Measurements from ENCODE around the gene DUS2. TPM values are rescaled to one million over a fixed set of nuclear protein-coding genes. Genes with fewer than 3 reads are reported as not detected.

Gene DUS2
- total RNA-seq, 2 experiments from 2014 or later, result 19.9 to 32.4 TPM

DNA sequence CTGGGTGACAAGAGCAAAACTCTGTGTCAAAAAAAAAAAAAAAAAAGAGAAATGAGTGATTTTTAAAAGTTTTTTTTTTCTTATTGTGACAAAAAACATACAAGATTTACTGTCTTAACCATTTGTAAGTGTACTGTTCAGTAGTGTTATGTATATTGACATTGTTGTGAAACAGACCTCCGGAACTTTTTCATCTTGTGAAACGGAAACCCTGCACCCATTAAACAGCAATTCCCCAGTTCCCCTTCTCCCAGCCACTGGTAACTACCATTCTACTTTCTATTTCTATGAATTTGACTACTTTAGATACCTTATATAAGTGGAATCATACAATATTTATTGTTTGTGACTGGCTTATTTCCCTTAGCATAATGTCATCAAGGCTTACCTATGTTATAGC, 18.7 kb downstream of the DUS2 start:
- Histone ChIP-seq H2AFZ (ENCODE audit: low read length) (no peak overlapping the region), H3K4me3 (ENCODE audit: low read depth, low read length, poor library complexity, severe bottlenecking) (no peak overlapping the region), H3K27ac (ENCODE audit: low read depth, low read length, poor library complexity, severe bottlenecking) (no peak overlapping the region), H4K20me1 (ENCODE audit: insufficient read depth, low read length) (0 out of 2 replicates have a peak, but pooled peaks cover 4% of the 10 kb centered on the region), H3K79me2 (ENCODE audit: insufficient read depth, low read depth, low read length) (no peaks in the 10 kb centered on the region), H3K9me2 (ENCODE audit: insufficient read depth, low read length) (no peaks in the 10 kb centered on the region), H3K9me3 (ENCODE audit: low read length) (no peaks in the 10 kb centered on the region), H3K4me1 (ENCODE audit: insufficient read depth, low read length, poor library complexity, severe bottlenecking) (peaks cover 35% of the 10 kb centered on the region), H3K36me3 (ENCODE audit: insufficient read depth, low read length) (peaks cover 31% of the 10 kb centered on the region), H3K4me2 (ENCODE audit: low read length) (no peak overlapping the region)
- TF ChIP-seq, protein P1, sequence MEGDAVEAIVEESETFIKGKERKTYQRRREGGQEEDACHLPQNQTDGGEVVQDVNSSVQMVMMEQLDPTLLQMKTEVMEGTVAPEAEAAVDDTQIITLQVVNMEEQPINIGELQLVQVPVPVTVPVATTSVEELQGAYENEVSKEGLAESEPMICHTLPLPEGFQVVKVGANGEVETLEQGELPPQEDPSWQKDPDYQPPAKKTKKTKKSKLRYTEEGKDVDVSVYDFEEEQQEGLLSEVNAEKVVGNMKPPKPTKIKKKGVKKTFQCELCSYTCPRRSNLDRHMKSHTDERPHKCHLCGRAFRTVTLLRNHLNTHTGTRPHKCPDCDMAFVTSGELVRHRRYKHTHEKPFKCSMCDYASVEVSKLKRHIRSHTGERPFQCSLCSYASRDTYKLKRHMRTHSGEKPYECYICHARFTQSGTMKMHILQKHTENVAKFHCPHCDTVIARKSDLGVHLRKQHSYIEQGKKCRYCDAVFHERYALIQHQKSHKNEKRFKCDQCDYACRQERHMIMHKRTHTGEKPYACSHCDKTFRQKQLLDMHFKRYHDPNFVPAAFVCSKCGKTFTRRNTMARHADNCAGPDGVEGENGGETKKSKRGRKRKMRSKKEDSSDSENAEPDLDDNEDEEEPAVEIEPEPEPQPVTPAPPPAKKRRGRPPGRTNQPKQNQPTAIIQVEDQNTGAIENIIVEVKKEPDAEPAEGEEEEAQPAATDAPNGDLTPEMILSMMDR (conservative IDR thresholded peaks at IDR 0.05; ENCODE audit: low read length), result no peak
- TF ChIP-seq EZH2phosphoT487 (IDR thresholded peaks at IDR 0.05; ENCODE audit: borderline replicate concordance, low read depth, low read length), result no peak
- CTCF ChIA-PET (ENCODE audit: unreplicated experiment), result no interaction called here
- intact Hi-C loops (cut with micrococcal nuclease; ENCODE audit: unreplicated experiment), result loop anchor here (2.0 to 10.0 kb wide), 3 partner anchors 73 to 367 kb away; partner anchors contain the start of genes PSMB10 and SLC12A4
- no TSS peak for BruUV-seq (replicated peaks)
- POLR2A ChIA-PET, result interaction anchor here (0.6 to 1.3 kb wide), 3 partner anchors 15 to 225 kb away, joined by 3 to 4 read pairs (median 3); no protein-coding TSS in a partner anchor
- no peak for DNase-seq (ENCODE audit: low spot score)

DNA sequence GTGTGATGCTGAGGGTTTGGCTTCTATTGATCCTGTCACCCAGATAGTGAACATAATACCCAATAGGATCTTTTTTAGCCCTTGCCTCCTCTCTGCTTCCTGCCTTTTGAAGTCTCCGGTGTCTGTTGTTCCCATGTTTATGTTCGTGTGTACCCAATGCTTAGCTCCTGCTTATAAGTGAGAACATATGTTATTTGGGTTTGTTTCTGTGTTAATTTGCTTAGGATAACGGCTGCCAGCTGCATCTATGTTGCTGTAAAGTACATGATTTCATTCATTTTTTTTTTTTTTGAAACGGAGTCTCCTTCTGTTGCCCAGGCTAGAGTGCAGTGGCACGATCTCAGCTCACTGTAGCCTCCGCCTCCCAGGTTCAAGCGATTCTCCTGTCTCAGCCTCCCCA, 23.0 kb downstream of the DUS2 start:
- Histone ChIP-seq H3K36me3 (ENCODE audit: insufficient read depth, low read length) (peaks cover 56% of the 10 kb centered on the region), H3K79me2 (ENCODE audit: insufficient read depth, low read depth, low read length) (no peaks in the 10 kb centered on the region), H4K20me1 (ENCODE audit: insufficient read depth, low read length) (0 out of 2 replicates have a peak, but pooled peaks cover 2% of the 10 kb centered on the region), H2AFZ (ENCODE audit: low read length) (no peak overlapping the region), H3K27ac (ENCODE audit: low read depth, low read length, poor library complexity, severe bottlenecking) (no peak overlapping the region), H3K4me2 (ENCODE audit: low read length) (no peak overlapping the region), H3K4me1 (ENCODE audit: insufficient read depth, low read length, poor library complexity, severe bottlenecking) (no peaks in the 10 kb centered on the region), H3K9me2 (ENCODE audit: insufficient read depth, low read length) (no peaks in the 10 kb centered on the region), H3K4me3 (ENCODE audit: low read depth, low read length, poor library complexity, severe bottlenecking) (no peak overlapping the region), H3K9me3 (ENCODE audit: low read length) (no peaks in the 10 kb centered on the region)
- ChIA-PET POLR2A (interaction anchor here (0.8 kb wide), 1 partner anchor 152 kb away, joined by 3 read pairs; no protein-coding TSS in a partner anchor), CTCF (ENCODE audit: unreplicated experiment) (no interaction called here)
- no peak for DNase-seq (ENCODE audit: low spot score)
- intact Hi-C loops (cut with micrococcal nuclease; ENCODE audit: unreplicated experiment), result loop anchor here (10.0 kb wide), 1 partner anchor 371 kb away; no protein-coding TSS in a partner anchor
- TF ChIP-seq, protein P1 (conservative IDR thresholded peaks at IDR 0.05; ENCODE audit: low read length), result no peak
- no peak for TF ChIP-seq EZH2phosphoT487 (IDR thresholded peaks at IDR 0.05; ENCODE audit: borderline replicate concordance, low read depth, low read length)
- BruUV-seq (replicated peaks), result no TSS peak

- ChIA-PET POLR2A (interaction anchor here (0.5 kb wide), 1 partner anchor 17 kb away, joined by 3 read pairs; no protein-coding TSS in a partner anchor), CTCF (ENCODE audit: unreplicated experiment) (no interaction called here)
- Histone ChIP-seq H3K9me3 (ENCODE audit: low read length) (no peaks in the 10 kb centered on the region), H3K9me2 (ENCODE audit: insufficient read depth, low read length) (no peaks in the 10 kb centered on the region), H3K36me3 (ENCODE audit: insufficient read depth, low read length) (peaks cover 58% of the 10 kb centered on the region), H3K27ac (ENCODE audit: low read depth, low read length, poor library complexity, severe bottlenecking) (no peak overlapping the region), H4K20me1 (ENCODE audit: insufficient read depth, low read length) (no peaks in the 10 kb centered on the region), H2AFZ (ENCODE audit: low read length) (no peak overlapping the region), H3K4me1 (ENCODE audit: insufficient read depth, low read length, poor library complexity, severe bottlenecking) (no peaks in the 10 kb centered on the region), H3K4me2 (ENCODE audit: low read length) (no peak overlapping the region), H3K4me3 (ENCODE audit: low read depth, low read length, poor library complexity, severe bottlenecking) (no peak overlapping the region), H3K79me2 (ENCODE audit: insufficient read depth, low read depth, low read length) (no peaks in the 10 kb centered on the region)
- intact Hi-C loops (cut with micrococcal nuclease; ENCODE audit: unreplicated experiment), result loop anchor here (10.0 kb wide), 1 partner anchor 373 kb away; no protein-coding TSS in a partner anchor
- BruUV-seq (replicated peaks), result no TSS peak
- TF ChIP-seq, protein P1 (conservative IDR thresholded peaks at IDR 0.05; ENCODE audit: low read length), result no peak
- no peak for TF ChIP-seq EZH2phosphoT487 (IDR thresholded peaks at IDR 0.05; ENCODE audit: borderline replicate concordance, low read depth, low read length)
- no peak for DNase-seq (ENCODE audit: low spot score)
These were observed 24.9 kb downstream of the DUS2 start for GRCh38 chr16:68047987-68048386.

Data from OCI-LY7 (cell line).